HEK293 (cell line): ENCODE measurements around the gene SMIM14.
A peak's percentile ranks its signal among the peaks of the same experiment; 100 is the strongest.

ENCODE experiments used
- GFI1B ChIP-seq: fragments of 450-650 bp; formaldehyde crosslinking; IDR thresholded peaks from 2 replicates; pipeline ENCODE4 v1.5.1; 2016; ENCODE audit warnings: missing biosample characterization, missing genetic modification characterization
- IKZF3 ChIP-seq: fragments of 450-650 bp; IDR thresholded peaks from 2 replicates; pipeline ENCODE4 v1.5.0; 2018; ENCODE audit warnings: missing biosample characterization, mild to moderate bottlenecking, missing genetic modification characterization, moderate library complexity
- REST ChIP-seq: fragments of 450-650 bp; formaldehyde crosslinking; IDR thresholded peaks from 2 replicates; pipeline ENCODE4 v1.5.1; 2016; ENCODE audit warnings: missing biosample characterization, missing genetic modification characterization
- SALL2 ChIP-seq: fragments of 450-650 bp; formaldehyde crosslinking; IDR thresholded peaks from 2 replicates; pipeline ENCODE4 v1.5.0; 2017; ENCODE audit warnings: missing biosample characterization, mild to moderate bottlenecking, missing genetic modification characterization, borderline replicate concordance
- TSHZ1 ChIP-seq: fragments of 450-650 bp; formaldehyde crosslinking; IDR thresholded peaks from 2 replicates; pipeline ENCODE4 v1.5.1; 2016; ENCODE audit warnings: missing biosample characterization, missing genetic modification characterization, borderline replicate concordance
- ZBTB10 ChIP-seq: fragments of 450-650 bp; formaldehyde crosslinking; IDR thresholded peaks from 2 replicates; pipeline ENCODE4 v1.5.1; 2016; ENCODE audit warnings: missing biosample characterization, missing genetic modification characterization
- ZBTB17 ChIP-seq: fragments of 450-650 bp; formaldehyde crosslinking; IDR thresholded peaks from 2 replicates; pipeline ENCODE4 v1.5.1; 2016; ENCODE audit warnings: missing biosample characterization, missing genetic modification characterization
- ZBTB48 ChIP-seq: fragments of 450-650 bp; formaldehyde crosslinking; IDR thresholded peaks from 2 replicates; pipeline ENCODE4 v1.5.1; 2016; ENCODE audit warnings: missing biosample characterization, missing genetic modification characterization
- ZEB2 ChIP-seq: fragments of 450-650 bp; formaldehyde crosslinking; IDR thresholded peaks from 2 replicates; pipeline ENCODE4 v1.5.1; 2016; ENCODE audit warnings: missing biosample characterization, missing genetic modification characterization
- ZNF140 ChIP-seq: fragments of 450-650 bp; formaldehyde crosslinking; IDR thresholded peaks from 2 replicates; pipeline ENCODE4 v1.5.1; 2016; ENCODE audit warnings: missing biosample characterization, missing genetic modification characterization
- ZNF146 ChIP-seq: fragments of 450-650 bp; formaldehyde crosslinking; IDR thresholded peaks from 2 replicates; pipeline ENCODE4 v1.5.1; 2016; ENCODE audit warnings: missing biosample characterization, missing genetic modification characterization
- ZNF155 ChIP-seq: fragments of 450-650 bp; formaldehyde crosslinking; IDR thresholded peaks from 2 replicates; pipeline ENCODE4 v1.5.1; 2016; ENCODE audit warnings: missing biosample characterization, missing genetic modification characterization
- ZNF248 ChIP-seq: fragments of 450-650 bp; formaldehyde crosslinking; IDR thresholded peaks from 2 replicates; pipeline ENCODE4 v1.5.1; 2017; ENCODE audit warnings: missing biosample characterization, missing genetic modification characterization
- ZNF473 ChIP-seq: fragments of 450-650 bp; formaldehyde crosslinking; IDR thresholded peaks from 2 replicates; pipeline ENCODE4 v1.5.1; 2017; ENCODE audit warnings: missing biosample characterization, missing genetic modification characterization
- ZNF48 ChIP-seq: fragments of 450-650 bp; formaldehyde crosslinking; IDR thresholded peaks from 2 replicates; pipeline ENCODE4 v1.5.1; 2016; ENCODE audit warnings: missing biosample characterization, missing genetic modification characterization
- ZNF518A ChIP-seq: fragments of 450-650 bp; formaldehyde crosslinking; conservative IDR thresholded peaks from 2 replicates; pipeline ENCODE4 v1.5.1; 2016; ENCODE audit warnings: low read depth, missing biosample characterization, missing genetic modification characterization
- ZNF561 ChIP-seq: fragments of 450-650 bp; IDR thresholded peaks from 2 replicates; pipeline ENCODE4 v1.5.1; 2018; ENCODE audit warnings: missing biosample characterization, missing genetic modification characterization, borderline replicate concordance
- ZNF621 ChIP-seq: fragments of 450-650 bp; formaldehyde crosslinking; IDR thresholded peaks from 2 replicates; pipeline ENCODE4 v1.5.1; 2017; ENCODE audit warnings: missing biosample characterization, missing genetic modification characterization
- ZNF692 ChIP-seq: fragments of 450-650 bp; formaldehyde crosslinking; IDR thresholded peaks from 2 replicates; pipeline ENCODE4 v1.5.1; 2016; ENCODE audit warnings: missing biosample characterization, missing genetic modification characterization
- ZNF776 ChIP-seq: fragments of 450-650 bp; formaldehyde crosslinking; IDR thresholded peaks from 2 replicates; pipeline ENCODE4 v1.5.0; 2017; ENCODE audit warnings: missing biosample characterization, missing genetic modification characterization, borderline replicate concordance
- ZSCAN4 ChIP-seq: fragments of 450-650 bp; formaldehyde crosslinking; IDR thresholded peaks from 2 replicates; pipeline ENCODE4 v1.5.1; 2017; ENCODE audit warnings: missing biosample characterization, missing genetic modification characterization

SMIM14 gene

GRCh38 chr4:39638354-39639239 lies at the start of gene SMIM14 (continued):
- TF ChIP-seq ZNF518A (tag by site-specific recombination) (no peak; the same call in 1 of the 2 replicates), ZNF155 (tag by site-specific recombination) (no peak), ZNF473 (tag by site-specific recombination) (no peak), ZBTB48 (tag by site-specific recombination) (no peak), ZNF248 (tag by site-specific recombination) (no peak), ZNF561 (tag by site-specific recombination) (peak; percentile 92), ZNF146 (tag by site-specific recombination) (no peak), ZNF140 (tag by site-specific recombination) (no peak), GFI1B (no peak), ZNF48 (tag by site-specific recombination) (no peak), ZEB2 (tag by site-specific recombination) (peak; percentile 89), ZNF692 (tag by site-specific recombination) (no peak), ZNF621 (tag by site-specific recombination) (no peak), TSHZ1 (tag by site-specific recombination) (no peak), SALL2 (tag by site-specific recombination) (no peak), ZBTB17 (peak; percentile 44), ZBTB10 (tag by site-specific recombination) (no peak), REST (tag by site-specific recombination) (no peak), IKZF3 (tag by site-specific recombination) (peak; percentile 98), ZSCAN4 (tag by site-specific recombination) (no peak), ZNF776 (no peak)
